PFSK-1 (cell line): ENCODE measurements around the gene ENTHD1.

Experiments used
- FOXP2 ChIP-seq: optimal IDR thresholded peaks from 2 replicates; pipeline ENCODE3; 2011; ENCODE audit warnings: borderline replicate concordance, control low read depth, inconsistent platforms; ENCODE audit not compliant: insufficient read depth; ENCODE audit errors: extremely low read length, extremely low read depth
- POLR2AphosphoS5 ChIP-seq: IDR thresholded peaks from 2 replicates; pipeline ENCODE4 v1.6.1; 2012; ENCODE audit warnings: low read depth, mild to moderate bottlenecking, control low read depth, low read length, moderate library complexity
- SIN3A ChIP-seq: IDR thresholded peaks from 2 replicates; pipeline ENCODE4 v1.6.1; 2012; ENCODE audit warnings: mild to moderate bottlenecking, low read length, moderate library complexity, borderline replicate concordance; ENCODE audit not compliant: insufficient read depth
- TAF1 ChIP-seq: IDR thresholded peaks from 2 replicates; pipeline ENCODE4 v1.6.1; 2012; ENCODE audit warnings: low read length, control low read depth, borderline replicate concordance; ENCODE audit not compliant: insufficient read depth
- TF ChIP-seq, protein P1 (sequence below), 2 experiments: IDR thresholded peaks; 2 replicates each; pipeline versions ENCODE4 v1.6.1 to v1.8.0; 2011 to 2012; ENCODE audit warnings: low read depth in 2 of 2, low read length in 2 of 2, control low read depth in 1 of 2, inconsistent platforms in 1 of 2, mild to moderate bottlenecking in 1 of 2, moderate library complexity in 1 of 2; ENCODE audit not compliant: insufficient read depth in 1 of 2

The ENTHD1 gene

DNA sequence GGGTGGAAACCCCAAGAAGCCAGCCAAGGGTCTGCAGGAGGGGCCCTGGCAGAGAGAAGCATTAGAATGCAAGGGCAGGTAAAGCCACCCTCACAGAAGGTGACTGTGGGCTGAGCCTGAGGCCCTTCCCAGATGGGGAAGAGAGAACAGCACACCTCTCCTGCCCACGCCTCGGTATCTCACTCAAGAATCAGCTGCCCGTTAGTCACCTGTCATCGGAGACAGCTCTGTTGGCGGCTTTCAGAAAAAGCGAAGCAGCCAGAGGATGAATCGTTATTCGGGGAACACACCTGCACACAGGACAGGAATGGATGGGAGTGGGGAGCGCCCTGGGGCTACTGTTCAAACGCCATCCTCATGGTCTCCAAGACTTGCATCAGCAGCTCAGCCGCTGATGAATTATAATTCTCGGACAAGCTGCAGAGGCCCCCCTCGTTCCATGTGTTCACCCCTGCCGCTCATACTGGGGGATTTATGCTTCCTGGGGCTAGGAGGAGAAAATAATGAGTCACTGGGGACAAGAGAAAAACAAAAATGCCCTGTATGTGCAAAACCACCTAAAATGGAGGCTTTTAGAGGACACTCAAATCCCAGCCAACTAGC lies 45.0 kb upstream of the ENTHD1 start:
- TF ChIP-seq SIN3A (no peak), POLR2AphosphoS5 (no peak), TAF1 (no peak), FOXP2 (no peak)

DNA sequence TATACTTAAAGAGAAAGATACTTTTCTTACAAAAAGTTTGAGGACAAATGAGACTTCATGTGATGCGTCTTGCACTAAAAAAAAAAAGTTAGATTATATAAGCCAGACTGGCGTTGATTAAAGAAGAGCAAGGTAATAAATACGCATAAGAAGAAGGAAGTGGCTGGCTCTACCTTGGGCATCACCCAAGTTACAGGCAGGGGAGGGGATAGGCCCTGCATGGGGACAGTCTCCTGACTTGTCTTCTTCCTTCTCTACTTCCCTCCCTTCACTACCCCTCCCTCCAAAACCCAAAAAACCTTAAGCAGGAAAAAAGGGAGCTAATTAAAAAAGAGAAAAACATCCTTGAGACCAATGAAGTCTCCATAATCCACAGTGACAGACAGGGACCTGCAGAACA lies 44.3 kb upstream of the ENTHD1 start:
- no peak for TF ChIP-seq POLR2AphosphoS5
- TF ChIP-seq SIN3A = no peak
- TF ChIP-seq FOXP2 = no peak
- TF ChIP-seq, protein P1, sequence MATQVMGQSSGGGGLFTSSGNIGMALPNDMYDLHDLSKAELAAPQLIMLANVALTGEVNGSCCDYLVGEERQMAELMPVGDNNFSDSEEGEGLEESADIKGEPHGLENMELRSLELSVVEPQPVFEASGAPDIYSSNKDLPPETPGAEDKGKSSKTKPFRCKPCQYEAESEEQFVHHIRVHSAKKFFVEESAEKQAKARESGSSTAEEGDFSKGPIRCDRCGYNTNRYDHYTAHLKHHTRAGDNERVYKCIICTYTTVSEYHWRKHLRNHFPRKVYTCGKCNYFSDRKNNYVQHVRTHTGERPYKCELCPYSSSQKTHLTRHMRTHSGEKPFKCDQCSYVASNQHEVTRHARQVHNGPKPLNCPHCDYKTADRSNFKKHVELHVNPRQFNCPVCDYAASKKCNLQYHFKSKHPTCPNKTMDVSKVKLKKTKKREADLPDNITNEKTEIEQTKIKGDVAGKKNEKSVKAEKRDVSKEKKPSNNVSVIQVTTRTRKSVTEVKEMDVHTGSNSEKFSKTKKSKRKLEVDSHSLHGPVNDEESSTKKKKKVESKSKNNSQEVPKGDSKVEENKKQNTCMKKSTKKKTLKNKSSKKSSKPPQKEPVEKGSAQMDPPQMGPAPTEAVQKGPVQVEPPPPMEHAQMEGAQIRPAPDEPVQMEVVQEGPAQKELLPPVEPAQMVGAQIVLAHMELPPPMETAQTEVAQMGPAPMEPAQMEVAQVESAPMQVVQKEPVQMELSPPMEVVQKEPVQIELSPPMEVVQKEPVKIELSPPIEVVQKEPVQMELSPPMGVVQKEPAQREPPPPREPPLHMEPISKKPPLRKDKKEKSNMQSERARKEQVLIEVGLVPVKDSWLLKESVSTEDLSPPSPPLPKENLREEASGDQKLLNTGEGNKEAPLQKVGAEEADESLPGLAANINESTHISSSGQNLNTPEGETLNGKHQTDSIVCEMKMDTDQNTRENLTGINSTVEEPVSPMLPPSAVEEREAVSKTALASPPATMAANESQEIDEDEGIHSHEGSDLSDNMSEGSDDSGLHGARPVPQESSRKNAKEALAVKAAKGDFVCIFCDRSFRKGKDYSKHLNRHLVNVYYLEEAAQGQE (IDR thresholded peaks at IDR 0.05; ENCODE audit: insufficient read depth in 1 of 2, low read depth in 2 of 2, low read length in 2 of 2) = no peak
- TF ChIP-seq TAF1 = no peak

DNA sequence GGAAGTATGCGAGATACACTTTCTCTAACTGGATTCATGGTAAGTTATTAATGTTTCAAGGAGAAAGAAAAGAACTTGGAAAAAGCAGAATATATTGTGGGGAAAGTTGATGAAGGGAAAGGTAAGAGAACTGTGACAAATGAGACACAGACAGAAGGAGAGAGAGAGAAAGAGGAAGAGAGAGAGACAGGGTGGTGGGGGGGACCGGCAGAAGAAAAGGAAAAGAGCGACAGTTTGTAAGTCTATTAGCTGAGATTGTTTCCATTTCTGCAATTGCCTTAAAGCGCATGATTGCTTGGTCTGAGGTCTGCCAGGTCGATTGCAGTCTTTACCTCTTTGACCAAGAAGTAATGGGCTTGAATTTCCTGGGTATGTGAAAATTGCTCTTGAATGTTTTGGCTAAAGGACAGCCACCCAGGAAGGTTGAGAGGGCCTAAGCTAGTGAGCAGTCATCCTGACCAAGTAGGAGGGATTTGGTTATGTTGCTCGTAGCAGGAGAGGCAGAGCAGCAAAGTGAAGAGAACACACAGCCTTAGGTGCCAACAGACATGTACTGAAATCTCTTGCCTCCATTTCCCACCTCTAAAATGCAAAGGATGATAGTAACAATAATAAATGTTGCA lies 43.1 kb upstream of the ENTHD1 start:
- no peak for TF ChIP-seq FOXP2
- no peak for TF ChIP-seq TAF1
- no peak for TF ChIP-seq POLR2AphosphoS5
- TF ChIP-seq, protein P1 (IDR thresholded peaks at IDR 0.05; ENCODE audit: insufficient read depth in 1 of 2, low read depth in 2 of 2, low read length in 2 of 2) = no peak
- no peak for TF ChIP-seq SIN3A

DNA sequence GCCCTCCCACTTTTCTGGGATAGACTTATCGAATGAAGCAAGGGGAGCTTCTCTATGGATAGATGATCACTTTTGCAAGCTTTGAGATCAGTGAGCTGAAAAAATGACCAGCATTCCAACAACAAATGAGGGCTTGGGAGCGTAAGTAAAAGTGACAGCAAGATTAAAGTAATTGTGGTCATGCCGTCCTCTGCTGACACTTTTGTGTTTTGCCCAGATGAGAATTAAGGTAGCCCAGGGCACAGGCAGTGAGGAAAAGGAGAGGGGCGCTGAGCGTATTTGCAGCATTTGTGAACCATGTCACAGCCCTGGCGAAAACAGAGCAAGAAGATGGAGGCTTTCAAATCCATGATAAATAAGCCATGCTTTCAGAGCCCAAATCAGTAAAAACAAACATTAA lies 42.1 kb upstream of the ENTHD1 start:
- TF ChIP-seq FOXP2 (no peak), TAF1 (no peak), POLR2AphosphoS5 (no peak), SIN3A (no peak)
- TF ChIP-seq, protein P1 (IDR thresholded peaks at IDR 0.05; ENCODE audit: insufficient read depth in 1 of 2, low read depth in 2 of 2, low read length in 2 of 2) = no peak

DNA sequence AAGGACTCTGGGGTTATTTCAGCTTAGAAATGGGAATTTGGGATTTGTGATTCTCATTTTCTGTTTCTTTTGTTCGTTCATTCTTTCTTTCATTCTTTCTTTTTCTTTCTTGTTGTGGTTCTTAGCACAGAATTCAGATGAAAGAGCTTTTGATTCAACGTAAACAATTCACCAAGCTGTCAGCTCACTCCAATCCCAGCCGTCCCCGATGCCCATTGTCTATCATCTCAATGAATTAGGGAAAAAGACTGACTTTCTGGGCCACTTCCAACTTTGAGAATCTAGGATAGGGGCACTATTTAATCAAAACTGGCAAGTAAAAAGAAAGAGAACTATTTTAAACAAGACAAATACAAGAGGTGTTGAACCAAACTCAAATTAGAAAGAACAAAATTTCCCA lies 41.6 kb upstream of the ENTHD1 start:
- TF ChIP-seq FOXP2 (no peak), SIN3A (no peak), TAF1 (no peak), POLR2AphosphoS5 (no peak)
- TF ChIP-seq, protein P1 (IDR thresholded peaks at IDR 0.05; ENCODE audit: insufficient read depth in 1 of 2, low read depth in 2 of 2, low read length in 2 of 2) = no peak
